Measurements from ENCODE around the gene RAX2.

Gene RAX2

GRCh38 chr19:3807574-3808354 lies 35.7 kb upstream of the RAX2 start:
- Histone ChIP-seq H3K4me2 (no peak overlapping the region), H3K4me1 (ENCODE audit: low read depth, poor library complexity, severe bottlenecking) (no peaks in the 10 kb centered on the region)

GRCh38 chr19:3807131-3807480 lies 35.1 kb upstream of the RAX2 start:
- Histone ChIP-seq H3K4me2 (no peak overlapping the region), H3K9ac (no peak overlapping the region), H3K4me1 (ENCODE audit: low read depth, poor library complexity, severe bottlenecking) (no peaks in the 10 kb centered on the region), H4K20me1 (ENCODE audit: insufficient read depth) (no peaks in the 10 kb centered on the region), H2AFZ (ENCODE audit: low read depth) (no peak overlapping the region), H3K79me2 (ENCODE audit: insufficient read depth, low read depth) (no peaks in the 10 kb centered on the region), H3K27me3 (ENCODE audit: insufficient read depth, low read depth) (peaks cover 62% of the 10 kb centered on the region), H3K36me3 (ENCODE audit: insufficient read depth) (no peaks in the 10 kb centered on the region), H3K27ac (no peak overlapping the region), H3K4me3 (IDR thresholded peaks at IDR 0.05; ENCODE audit: insufficient read depth, low read depth, low read length) (no peak overlapping the region)
- TF ChIP-seq CTCF (conservative IDR thresholded peaks at IDR 0.05; ENCODE audit: low read depth, low read length): no peak

More at GRCh38 chr19:3807574-3808354, 35.7 kb upstream of the RAX2 start:
- Histone ChIP-seq H3K9ac (no peak overlapping the region), H3K36me3 (ENCODE audit: insufficient read depth) (no peaks in the 10 kb centered on the region), H4K20me1 (ENCODE audit: insufficient read depth) (no peaks in the 10 kb centered on the region), H2AFZ (ENCODE audit: low read depth) (no peak overlapping the region), H3K27ac (no peak overlapping the region), H3K4me3 (IDR thresholded peaks at IDR 0.05; ENCODE audit: insufficient read depth, low read depth, low read length) (no peak overlapping the region), H3K79me2 (ENCODE audit: insufficient read depth, low read depth) (no peaks in the 10 kb centered on the region), H3K27me3 (ENCODE audit: insufficient read depth, low read depth) (peaks cover 61% of the 10 kb centered on the region)
- no peak for TF ChIP-seq CTCF (conservative IDR thresholded peaks at IDR 0.05; ENCODE audit: low read depth, low read length)

GRCh38 chr19:3805859-3806258 lies 33.8 kb upstream of the RAX2 start:
- peaks cover 69% of the 10 kb centered on the region for H3K27me3 ChIP-seq (ENCODE audit: insufficient read depth, low read depth)
- no peak overlapping the region for H3K4me2 ChIP-seq
- no peak overlapping the region for H3K9ac ChIP-seq
- no peak overlapping the region for H2AFZ ChIP-seq (ENCODE audit: low read depth)
- H3K4me3 ChIP-seq (IDR thresholded peaks at IDR 0.05; ENCODE audit: insufficient read depth, low read depth, low read length): no peak overlapping the region
- no peaks in the 10 kb centered on the region for H3K79me2 ChIP-seq (ENCODE audit: insufficient read depth, low read depth)
- no peaks in the 10 kb centered on the region for H3K36me3 ChIP-seq (ENCODE audit: insufficient read depth)
- H3K4me1 ChIP-seq (ENCODE audit: low read depth, poor library complexity, severe bottlenecking): no peaks in the 10 kb centered on the region
- H3K27ac ChIP-seq: no peak overlapping the region
- no peaks in the 10 kb centered on the region for H4K20me1 ChIP-seq (ENCODE audit: insufficient read depth)
- TF ChIP-seq CTCF (conservative IDR thresholded peaks at IDR 0.05; ENCODE audit: low read depth, low read length): no peak

- Histone ChIP-seq H2AFZ (ENCODE audit: low read depth) (no peak overlapping the region), H3K4me3 (IDR thresholded peaks at IDR 0.05; ENCODE audit: insufficient read depth, low read depth, low read length) (no peak overlapping the region), H3K4me2 (no peak overlapping the region), H3K79me2 (ENCODE audit: insufficient read depth, low read depth) (no peaks in the 10 kb centered on the region), H3K27ac (no peak overlapping the region), H4K20me1 (ENCODE audit: insufficient read depth) (no peaks in the 10 kb centered on the region), H3K36me3 (ENCODE audit: insufficient read depth) (no peaks in the 10 kb centered on the region), H3K4me1 (ENCODE audit: low read depth, poor library complexity, severe bottlenecking) (no peaks in the 10 kb centered on the region), H3K9ac (no peak overlapping the region), H3K27me3 (ENCODE audit: insufficient read depth, low read depth) (peaks cover 68% of the 10 kb centered on the region)
- no peak for TF ChIP-seq CTCF (conservative IDR thresholded peaks at IDR 0.05; ENCODE audit: low read depth, low read length)
Observed at GRCh38 chr19:3804429-3804828, 32.4 kb upstream of the RAX2 start.
